Measurements from ENCODE around the gene HDAC9. TPM values are rescaled to one million over a fixed set of nuclear protein-coding genes. Genes with fewer than 3 reads are reported as not detected.

HDAC9 gene
- total and polyA plus RNA-seq, 2 donors (not counting 1 experiment from before 2014, with no cell fraction given): 2.9 to 7.9 TPM

DNA sequence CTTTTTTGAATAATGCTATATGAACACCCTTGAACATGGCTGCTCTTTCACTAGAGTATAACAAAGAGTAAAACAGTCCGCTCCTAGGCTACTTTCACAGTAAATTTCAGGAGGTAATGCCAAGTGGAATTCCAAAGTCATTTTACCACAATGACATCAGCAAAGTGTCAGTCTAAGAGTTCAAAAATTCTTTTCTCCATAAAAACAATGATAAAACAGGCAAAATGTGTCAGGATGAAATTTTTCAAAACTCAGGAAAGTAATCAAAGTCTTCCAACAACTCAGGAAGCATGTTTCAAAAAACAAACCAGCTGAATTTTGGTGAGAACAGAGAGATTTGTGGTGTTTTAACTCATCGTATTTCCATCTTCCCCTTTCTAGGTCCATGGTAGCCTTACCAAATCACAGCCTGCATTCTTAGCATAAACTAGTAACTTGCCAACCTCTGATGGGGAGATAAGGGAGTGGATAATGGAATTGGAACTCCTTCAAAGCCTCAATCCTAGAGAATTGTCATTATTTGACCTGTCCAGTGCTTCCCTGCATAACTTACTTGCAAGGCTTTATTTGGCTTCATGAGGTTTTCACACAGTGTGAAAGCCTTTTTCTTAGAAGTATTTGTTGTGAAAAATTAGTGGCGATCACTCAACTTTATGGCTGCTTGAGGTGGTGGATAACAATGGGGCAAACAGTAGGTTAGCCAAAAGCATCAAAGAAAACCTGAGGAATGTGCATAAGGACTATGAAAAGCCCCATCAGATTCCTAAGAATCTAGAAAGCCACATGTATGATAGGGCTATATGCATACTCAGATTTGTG lies 302.7 kb downstream of the HDAC9 start:
- Histone ChIP-seq H3K4me1 (ENCODE audit: control insufficient read depth, extremely low read depth, insufficient read depth, low read length) (no peaks in the 10 kb centered on the region), H3K9ac (ENCODE audit: insufficient read depth, low read length) (no peak overlapping the region), H3K27ac (ENCODE audit: insufficient read depth, low read length) (no peak overlapping the region), H4K20me1 (ENCODE audit: control insufficient read depth, extremely low read depth, insufficient read depth, low read length) (no peaks in the 10 kb centered on the region), H3K79me2 (ENCODE audit: control insufficient read depth, insufficient read depth, low read length) (no peaks in the 10 kb centered on the region), H2AFZ (ENCODE audit: low read length) (no peak overlapping the region), H3K4me2 (ENCODE audit: extremely low read depth, insufficient read depth, low read length) (no peak overlapping the region), H3K36me3 (ENCODE audit: control insufficient read depth, insufficient read depth, low read length) (no peaks in the 10 kb centered on the region), H3K9me3 (ENCODE audit: control insufficient read depth, insufficient read depth, low read depth, low read length) (no peaks in the 10 kb centered on the region), H3K4me3 (replicated peaks in 1 of 4; ENCODE audit: control extremely low read depth in 1 of 4, insufficient read depth in 1 of 4, low read depth in 3 of 4, low read length in 4 of 4) (no peak overlapping the region), H3K27me3 (ENCODE audit: control insufficient read depth, insufficient read depth, low read length) (no peaks in the 10 kb centered on the region)
- TF ChIP-seq EZH2 (IDR thresholded peaks at IDR 0.05; ENCODE audit: low read length, missing control alignments): no peak
- TF ChIP-seq, protein P1, sequence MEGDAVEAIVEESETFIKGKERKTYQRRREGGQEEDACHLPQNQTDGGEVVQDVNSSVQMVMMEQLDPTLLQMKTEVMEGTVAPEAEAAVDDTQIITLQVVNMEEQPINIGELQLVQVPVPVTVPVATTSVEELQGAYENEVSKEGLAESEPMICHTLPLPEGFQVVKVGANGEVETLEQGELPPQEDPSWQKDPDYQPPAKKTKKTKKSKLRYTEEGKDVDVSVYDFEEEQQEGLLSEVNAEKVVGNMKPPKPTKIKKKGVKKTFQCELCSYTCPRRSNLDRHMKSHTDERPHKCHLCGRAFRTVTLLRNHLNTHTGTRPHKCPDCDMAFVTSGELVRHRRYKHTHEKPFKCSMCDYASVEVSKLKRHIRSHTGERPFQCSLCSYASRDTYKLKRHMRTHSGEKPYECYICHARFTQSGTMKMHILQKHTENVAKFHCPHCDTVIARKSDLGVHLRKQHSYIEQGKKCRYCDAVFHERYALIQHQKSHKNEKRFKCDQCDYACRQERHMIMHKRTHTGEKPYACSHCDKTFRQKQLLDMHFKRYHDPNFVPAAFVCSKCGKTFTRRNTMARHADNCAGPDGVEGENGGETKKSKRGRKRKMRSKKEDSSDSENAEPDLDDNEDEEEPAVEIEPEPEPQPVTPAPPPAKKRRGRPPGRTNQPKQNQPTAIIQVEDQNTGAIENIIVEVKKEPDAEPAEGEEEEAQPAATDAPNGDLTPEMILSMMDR (conservative IDR thresholded peaks at IDR 0.05 in 1 of 2, IDR thresholded peaks at IDR 0.05 in 1 of 2; ENCODE audit: low read depth in 1 of 2, low read length in 2 of 2): no peak
- DNase-seq (ENCODE audit: low read depth in 2 of 2): peak in 1 of 2 donors; percentile 95

GRCh38 chr7:18799899-18800298 lies 304.4 kb downstream of the HDAC9 start:
- Histone ChIP-seq H3K4me3 (replicated peaks in 1 of 4; ENCODE audit: control extremely low read depth in 1 of 4, insufficient read depth in 1 of 4, low read depth in 3 of 4, low read length in 4 of 4) (no peak overlapping the region), H3K9ac (ENCODE audit: insufficient read depth, low read length) (no peak overlapping the region), H3K36me3 (ENCODE audit: control insufficient read depth, insufficient read depth, low read length) (no peaks in the 10 kb centered on the region), H3K27ac (ENCODE audit: insufficient read depth, low read length) (no peak overlapping the region), H3K79me2 (ENCODE audit: control insufficient read depth, insufficient read depth, low read length) (no peaks in the 10 kb centered on the region), H3K9me3 (ENCODE audit: control insufficient read depth, insufficient read depth, low read depth, low read length) (no peaks in the 10 kb centered on the region), H4K20me1 (ENCODE audit: control insufficient read depth, extremely low read depth, insufficient read depth, low read length) (no peaks in the 10 kb centered on the region), H3K4me2 (ENCODE audit: extremely low read depth, insufficient read depth, low read length) (no peak overlapping the region), H2AFZ (ENCODE audit: low read length) (no peak overlapping the region), H3K27me3 (ENCODE audit: control insufficient read depth, insufficient read depth, low read length) (no peaks in the 10 kb centered on the region), H3K4me1 (ENCODE audit: control insufficient read depth, extremely low read depth, insufficient read depth, low read length) (no peaks in the 10 kb centered on the region)
- no peak for DNase-seq (ENCODE audit: low read depth in 2 of 2)
- TF ChIP-seq EZH2 (IDR thresholded peaks at IDR 0.05; ENCODE audit: low read length, missing control alignments): no peak
- TF ChIP-seq, protein P1 (conservative IDR thresholded peaks at IDR 0.05 in 1 of 2, IDR thresholded peaks at IDR 0.05 in 1 of 2; ENCODE audit: low read depth in 1 of 2, low read length in 2 of 2): no peak

GRCh38 chr7:18803923-18804322 lies 308.4 kb downstream of the HDAC9 start:
- Histone ChIP-seq H2AFZ (ENCODE audit: low read length) (no peak overlapping the region), H3K36me3 (ENCODE audit: control insufficient read depth, insufficient read depth, low read length) (no peaks in the 10 kb centered on the region), H3K27ac (ENCODE audit: insufficient read depth, low read length) (no peak overlapping the region), H4K20me1 (ENCODE audit: control insufficient read depth, extremely low read depth, insufficient read depth, low read length) (no peaks in the 10 kb centered on the region), H3K4me2 (ENCODE audit: extremely low read depth, insufficient read depth, low read length) (no peak overlapping the region), H3K9ac (ENCODE audit: insufficient read depth, low read length) (no peak overlapping the region), H3K9me3 (ENCODE audit: control insufficient read depth, insufficient read depth, low read depth, low read length) (no peaks in the 10 kb centered on the region), H3K4me1 (ENCODE audit: control insufficient read depth, extremely low read depth, insufficient read depth, low read length) (no peaks in the 10 kb centered on the region), H3K79me2 (ENCODE audit: control insufficient read depth, insufficient read depth, low read length) (no peaks in the 10 kb centered on the region), H3K27me3 (ENCODE audit: control insufficient read depth, insufficient read depth, low read length) (no peaks in the 10 kb centered on the region), H3K4me3 (replicated peaks in 1 of 4; ENCODE audit: control extremely low read depth in 1 of 4, insufficient read depth in 1 of 4, low read depth in 3 of 4, low read length in 4 of 4) (no peak overlapping the region)
- TF ChIP-seq, protein P1 (conservative IDR thresholded peaks at IDR 0.05 in 1 of 2, IDR thresholded peaks at IDR 0.05 in 1 of 2; ENCODE audit: low read depth in 1 of 2, low read length in 2 of 2): no peak
- TF ChIP-seq EZH2 (IDR thresholded peaks at IDR 0.05; ENCODE audit: low read length, missing control alignments): no peak
- no peak for DNase-seq (ENCODE audit: low read depth in 2 of 2)

Data from fibroblast of lung (primary cell).